Natural killer cell (primary cell): Measurements from ENCODE around the gene LPA. TPM values are rescaled to one million over a fixed set of nuclear protein-coding genes. Genes with fewer than 3 reads are reported as not detected.

ENCODE experiments used
- ATAC-seq, 3 donors: fragments of 150-1000 bp in 2 of 3; fragments of 200-7000 bp in 1 of 3; cut with Tn5 transposase; 1 replicate in 1 of 3; 2 replicates in 2 of 3; pipeline ENCODE4 v1.10.0; 2021; ENCODE audit warnings: mild to moderate bottlenecking in 2 of 3, moderate library complexity in 2 of 3
- DNase-seq, 2 donors: peaks; one replicate each; pipeline versions ENCODE4 v3.0.0 to v3.0.0-alpha.2; 2013 to 2021; ENCODE audit warnings: mixed read lengths in 1 of 2
- H3K27ac ChIP-seq: one replicate; pipeline ENCODE4 v1.5.1; 2013; ENCODE audit warnings: mild to moderate bottlenecking, low read length
- H3K27me3 ChIP-seq: one replicate; pipeline ENCODE4 v1.6.1; 2013; ENCODE audit warnings: low read length; ENCODE audit not compliant: control insufficient read depth, insufficient read depth
- H3K36me3 ChIP-seq: one replicate; pipeline ENCODE4 v1.6.1; 2013; ENCODE audit warnings: low read length; ENCODE audit not compliant: control insufficient read depth, insufficient read depth
- H3K4me1 ChIP-seq: one replicate; pipeline ENCODE4 v1.6.1; 2013; ENCODE audit warnings: low read length; ENCODE audit not compliant: control insufficient read depth, insufficient read depth
- H3K4me3 ChIP-seq: one replicate; pipeline ENCODE4 v1.5.1; 2013; ENCODE audit warnings: low read length
- H3K9me3 ChIP-seq: one replicate; pipeline ENCODE4 v1.6.1; 2013; ENCODE audit warnings: low read length; ENCODE audit not compliant: control insufficient read depth, insufficient read depth
- H3K27ac Mint-ChIP-seq, 2 donors: one replicate each; pipeline ENCODE4 v1.8.0; 2022; ENCODE audit warnings: mild to moderate bottlenecking in 2 of 2, mixed read lengths in 2 of 2, moderate library complexity in 1 of 2
- H3K27me3 Mint-ChIP-seq, 2 donors: one replicate each; pipeline ENCODE4 v1.8.0; 2022; ENCODE audit warnings: low read depth in 2 of 2, mixed read lengths in 2 of 2
- H3K36me3 Mint-ChIP-seq: one replicate; pipeline ENCODE4 v1.8.0; 2022; ENCODE audit warnings: mixed read lengths
- H3K4me1 Mint-ChIP-seq, 2 donors: one replicate each; pipeline ENCODE4 v1.8.0; 2022; ENCODE audit warnings: mixed read lengths in 2 of 2
- H3K4me3 Mint-ChIP-seq: one replicate; pipeline ENCODE4 v1.8.0; 2022; ENCODE audit warnings: mild to moderate bottlenecking, moderate library complexity, mixed read lengths
- H3K9me3 Mint-ChIP-seq, 2 donors: one replicate each; pipeline ENCODE4 v1.8.0; 2022; ENCODE audit warnings: mixed read lengths in 2 of 2
- WGBS: methylation state at CpG from one replicate; pipeline ENCODE4 v1.1.7; 2013; ENCODE audit warnings: missing lambda C conversion rate; ENCODE audit not compliant: insufficient coverage; 5-methylcytosine and 5-hydroxymethylcytosine counted together
- intact Hi-C: fragments of 100-400 bp; cut with micrococcal nuclease; formaldehyde crosslinking; loops from one replicate; pipeline ENCODE4 v1.14.2; 2022
- total RNA-seq, 4 donors: library from RNA; stranded (reverse); fragments of 120-200 nt in 1 of 4; gene quantifications; one replicate each; pipeline versions ENCODE4 v1.2.3 to v1.2.4, GENCODE V29; 2013 to 2022
- TF ChIP-seq, protein P1 (sequence below): fragments of 200-600 bp; IDR thresholded peaks from one replicate; pipeline ENCODE4 v1.8.0; 2022; ENCODE audit warnings: antibody characterized with exemption

Gene LPA
- total RNA-seq, 3 donors from 2014 or later (not counting 1 experiment from before 2014, with no cell fraction given): not detected

DNA sequence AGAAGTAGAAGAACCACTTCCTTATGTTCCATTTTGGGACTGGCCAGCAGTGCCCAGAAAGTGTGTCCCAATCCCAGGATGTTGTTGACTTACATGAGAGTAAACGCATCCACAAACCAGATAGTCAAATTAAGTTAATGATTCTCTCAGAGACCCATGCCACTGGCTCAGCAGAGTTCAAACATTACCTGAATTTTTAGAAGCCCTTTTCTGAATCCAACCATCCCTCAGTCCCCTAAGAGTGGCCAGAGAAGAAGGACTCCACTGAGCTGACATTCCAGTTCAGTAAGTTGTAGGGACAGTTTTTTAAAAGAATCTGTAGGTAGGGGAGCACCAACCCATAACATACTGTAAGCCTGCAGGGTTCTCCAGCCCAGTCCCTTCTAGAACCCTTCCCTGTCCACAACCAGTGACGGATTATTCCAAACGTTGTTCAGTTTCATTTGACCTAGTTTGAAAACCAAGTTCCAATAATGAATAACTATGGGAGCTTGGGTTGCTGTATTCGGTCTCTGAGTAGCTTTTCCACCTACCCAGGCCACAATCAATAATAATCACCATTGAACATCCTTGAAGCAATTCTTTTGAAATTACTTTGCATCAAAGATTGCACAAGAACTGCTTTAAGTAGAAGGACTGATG, 153.0 kb downstream of the LPA start:
- Mint-ChIP-seq H3K4me3 (no peak overlapping the region), H3K4me1 (peaks cover 33 to 55% of the 10 kb centered on the region in 2 donors), H3K36me3 (peaks cover 8% of the 10 kb centered on the region), H3K27me3 (no peaks in the 10 kb centered on the region), H3K27ac (peak overlapping the region; percentile 42 to 82), H3K9me3 (peaks cover 2 to 5% of the 10 kb centered on the region in 2 donors)
- Histone ChIP-seq H3K4me3 (no peak overlapping the region), H3K36me3 (no peaks in the 10 kb centered on the region), H3K27me3 (no peaks in the 10 kb centered on the region), H3K27ac (no peak overlapping the region), H3K4me1 (no peaks in the 10 kb centered on the region), H3K9me3 (no peaks in the 10 kb centered on the region)
- DNase-seq (no peak), ATAC-seq (no peak)
- WGBS: 94% methylated on average over 3 of the region's 4 CpGs
- intact Hi-C loops: no loop called here
- TF ChIP-seq, protein P1, sequence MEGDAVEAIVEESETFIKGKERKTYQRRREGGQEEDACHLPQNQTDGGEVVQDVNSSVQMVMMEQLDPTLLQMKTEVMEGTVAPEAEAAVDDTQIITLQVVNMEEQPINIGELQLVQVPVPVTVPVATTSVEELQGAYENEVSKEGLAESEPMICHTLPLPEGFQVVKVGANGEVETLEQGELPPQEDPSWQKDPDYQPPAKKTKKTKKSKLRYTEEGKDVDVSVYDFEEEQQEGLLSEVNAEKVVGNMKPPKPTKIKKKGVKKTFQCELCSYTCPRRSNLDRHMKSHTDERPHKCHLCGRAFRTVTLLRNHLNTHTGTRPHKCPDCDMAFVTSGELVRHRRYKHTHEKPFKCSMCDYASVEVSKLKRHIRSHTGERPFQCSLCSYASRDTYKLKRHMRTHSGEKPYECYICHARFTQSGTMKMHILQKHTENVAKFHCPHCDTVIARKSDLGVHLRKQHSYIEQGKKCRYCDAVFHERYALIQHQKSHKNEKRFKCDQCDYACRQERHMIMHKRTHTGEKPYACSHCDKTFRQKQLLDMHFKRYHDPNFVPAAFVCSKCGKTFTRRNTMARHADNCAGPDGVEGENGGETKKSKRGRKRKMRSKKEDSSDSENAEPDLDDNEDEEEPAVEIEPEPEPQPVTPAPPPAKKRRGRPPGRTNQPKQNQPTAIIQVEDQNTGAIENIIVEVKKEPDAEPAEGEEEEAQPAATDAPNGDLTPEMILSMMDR: no peak

DNA sequence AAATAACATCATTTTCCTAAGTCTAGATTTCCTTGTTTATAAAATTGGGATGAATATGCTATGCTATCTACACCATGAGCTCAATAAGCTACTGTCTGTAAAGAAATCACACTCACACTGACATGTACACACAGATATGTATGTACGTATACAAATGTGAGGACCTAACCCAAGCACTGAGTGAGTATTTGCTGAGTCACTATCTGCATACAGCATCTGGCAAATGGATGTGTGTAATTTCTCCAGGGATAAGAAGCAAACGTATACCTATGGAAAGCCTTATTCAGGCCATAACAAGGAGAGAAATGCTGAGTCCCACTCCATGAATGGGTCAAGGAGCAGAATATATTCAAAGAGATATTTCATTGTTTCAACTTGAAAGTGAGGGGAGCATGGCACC, 153.9 kb downstream of the LPA start:
- no peaks in the 10 kb centered on the region for H3K27me3 ChIP-seq
- WGBS: 62% methylated on average over 2 of the region's 2 CpGs
- H3K4me1 Mint-ChIP-seq: peaks cover 31 to 52% of the 10 kb centered on the region in 2 donors
- H3K4me1 ChIP-seq: no peaks in the 10 kb centered on the region
- TF ChIP-seq, protein P1: no peak
- H3K4me3 Mint-ChIP-seq: no peak overlapping the region
- H3K36me3 ChIP-seq: no peaks in the 10 kb centered on the region
- no peaks in the 10 kb centered on the region for H3K27me3 Mint-ChIP-seq
- H3K27ac Mint-ChIP-seq: peak overlapping the region; percentile 42 to 82
- intact Hi-C loops: no loop called here
- H3K4me3 ChIP-seq: no peak overlapping the region
- DNase-seq (no peak), ATAC-seq (no peak)
- no peaks in the 10 kb centered on the region for H3K9me3 ChIP-seq
- H3K27ac ChIP-seq: no peak overlapping the region
- H3K9me3 Mint-ChIP-seq: peaks cover 2 to 5% of the 10 kb centered on the region in 2 donors
- peaks cover 8% of the 10 kb centered on the region for H3K36me3 Mint-ChIP-seq

DNA sequence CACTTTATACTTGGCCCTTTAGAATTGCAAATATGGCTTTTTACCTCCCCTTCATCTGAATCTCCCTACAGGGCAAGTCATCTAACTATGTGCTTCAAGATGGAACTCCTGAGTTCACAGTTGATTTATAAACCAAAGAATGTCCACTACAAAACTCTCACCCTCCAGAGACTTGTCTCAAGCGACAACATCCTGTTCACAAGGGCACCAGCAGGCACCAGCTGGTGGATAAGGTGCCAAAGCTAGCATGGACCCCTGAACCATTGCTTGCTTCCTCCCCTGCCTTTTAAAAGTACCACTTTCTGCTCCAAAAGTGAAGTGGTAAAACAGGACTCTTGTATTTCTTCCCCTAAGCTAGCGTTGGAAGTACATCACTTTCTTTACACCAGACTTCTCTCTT, 154.5 kb downstream of the LPA start:
- H3K4me3 Mint-ChIP-seq: peak overlapping the region; percentile 8
- peaks cover 3% of the 10 kb centered on the region for H3K36me3 Mint-ChIP-seq
- Histone ChIP-seq H3K36me3 (no peaks in the 10 kb centered on the region), H3K9me3 (no peaks in the 10 kb centered on the region), H3K4me3 (no peak overlapping the region), H3K27me3 (no peaks in the 10 kb centered on the region), H3K4me1 (no peaks in the 10 kb centered on the region), H3K27ac (no peak overlapping the region)
- no peaks in the 10 kb centered on the region for H3K27me3 Mint-ChIP-seq
- 61% methylated on average over 2 of the region's 2 CpGs for WGBS
- H3K27ac Mint-ChIP-seq: peak overlapping the region; percentile 42 to 82
- H3K4me1 Mint-ChIP-seq: peaks cover 27 to 48% of the 10 kb centered on the region in 2 donors
- TF ChIP-seq, protein P1: no peak
- intact Hi-C loops: no loop called here
- ATAC-seq (peak; percentile 44 to 57 (median 50)), DNase-seq (no peak)
- H3K9me3 Mint-ChIP-seq: peaks cover 0 to under 1% of the 10 kb centered on the region in 2 donors

DNA sequence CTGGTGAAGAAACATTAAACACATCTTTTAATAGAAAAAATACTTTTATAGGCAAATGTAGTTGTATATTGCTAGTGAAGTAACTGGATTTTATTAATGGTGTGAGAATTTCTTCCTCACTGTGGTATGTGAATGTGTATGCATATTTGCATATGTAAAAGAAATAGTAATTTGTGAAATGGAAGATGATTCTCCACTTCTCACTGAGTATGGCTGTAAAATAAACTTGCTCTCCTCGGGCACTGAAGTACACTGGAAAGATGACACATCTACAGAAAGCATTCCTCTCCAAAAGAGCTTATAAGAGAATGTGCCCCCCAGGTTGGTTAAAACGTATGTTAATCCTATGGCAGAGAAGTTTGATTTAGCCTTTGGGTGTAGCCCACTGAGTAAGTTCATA, 155.5 kb downstream of the LPA start:
- Mint-ChIP-seq H3K27me3 (no peaks in the 10 kb centered on the region), H3K4me3 (no peak overlapping the region), H3K4me1 (peaks cover 25 to 46% of the 10 kb centered on the region in 2 donors), H3K9me3 (no peaks in the 10 kb centered on the region), H3K27ac (no peak overlapping the region), H3K36me3 (peaks cover 11% of the 10 kb centered on the region)
- Histone ChIP-seq H3K36me3 (no peaks in the 10 kb centered on the region), H3K4me1 (no peaks in the 10 kb centered on the region), H3K27me3 (no peaks in the 10 kb centered on the region), H3K9me3 (peaks cover 5% of the 10 kb centered on the region), H3K4me3 (no peak overlapping the region), H3K27ac (no peak overlapping the region)
- no peak for ATAC-seq
- WGBS: 86% methylated on average over 1 of the region's 2 CpGs
- DNase-seq: no peak
- TF ChIP-seq, protein P1: no peak
- intact Hi-C loops: no loop called here
